B cell (primary cell): ENCODE results near the gene ZNF445.

Source experiments
- CTCF ChIP-seq: fragments of 200-600 bp; IDR thresholded peaks from one replicate; pipeline ENCODE4 v1.8.0; 2022; ENCODE audit warnings: antibody characterized with exemption, mild to moderate bottlenecking
- EZH2 ChIP-seq: IDR thresholded peaks from 2 replicates; pipeline ENCODE4 v1.6.1; 2012; ENCODE audit warnings: borderline replicate concordance, low read depth, mild to moderate bottlenecking, moderate library complexity, low read length; ENCODE audit not compliant: insufficient read depth, poor library complexity, severe bottlenecking

GRCh38 chr3:44428910-44429309 lies 48.6 kb downstream of the ZNF445 start:
- TF ChIP-seq CTCF, result no peak
- TF ChIP-seq EZH2, result no peak
